NB4 (cell line): ENCODE data around the gene MPHOSPH10.
"Not testable (repeated sequence)": the region's sequence is repeated elsewhere in the genome, so short reads cannot be mapped to it uniquely, and the experiment has no call there.

Source experiments
- DNase-seq: peaks from one replicate; pipeline ENCODE4 v3.0.0; 2010; ENCODE audit warnings: low read depth
- H3K4me3 ChIP-seq: one replicate; pipeline ENCODE4 v1.5.1; 2011; ENCODE audit warnings: mild to moderate bottlenecking, low read depth, low read length, moderate library complexity
- MYC ChIP-seq: IDR thresholded peaks from 2 replicates; pipeline ENCODE4 v1.6.1; 2011; ENCODE audit warnings: low read depth, low read length
- POLR2A ChIP-seq: IDR thresholded peaks from 2 replicates; pipeline ENCODE4 v1.6.1; 2011; ENCODE audit warnings: mild to moderate bottlenecking; ENCODE audit not compliant: insufficient read length; ENCODE audit errors: extremely low read depth
- TF ChIP-seq, protein P1 (sequence below): IDR thresholded peaks from one replicate; pipeline ENCODE4 v1.5.1; 2012; ENCODE audit warnings: low read depth, low read length
- TF ChIP-seq, protein P2 (sequence below): IDR thresholded peaks from 2 replicates; pipeline ENCODE4 v1.6.1; 2011; ENCODE audit warnings: low read depth, low read length

MPHOSPH10 gene

DNA sequence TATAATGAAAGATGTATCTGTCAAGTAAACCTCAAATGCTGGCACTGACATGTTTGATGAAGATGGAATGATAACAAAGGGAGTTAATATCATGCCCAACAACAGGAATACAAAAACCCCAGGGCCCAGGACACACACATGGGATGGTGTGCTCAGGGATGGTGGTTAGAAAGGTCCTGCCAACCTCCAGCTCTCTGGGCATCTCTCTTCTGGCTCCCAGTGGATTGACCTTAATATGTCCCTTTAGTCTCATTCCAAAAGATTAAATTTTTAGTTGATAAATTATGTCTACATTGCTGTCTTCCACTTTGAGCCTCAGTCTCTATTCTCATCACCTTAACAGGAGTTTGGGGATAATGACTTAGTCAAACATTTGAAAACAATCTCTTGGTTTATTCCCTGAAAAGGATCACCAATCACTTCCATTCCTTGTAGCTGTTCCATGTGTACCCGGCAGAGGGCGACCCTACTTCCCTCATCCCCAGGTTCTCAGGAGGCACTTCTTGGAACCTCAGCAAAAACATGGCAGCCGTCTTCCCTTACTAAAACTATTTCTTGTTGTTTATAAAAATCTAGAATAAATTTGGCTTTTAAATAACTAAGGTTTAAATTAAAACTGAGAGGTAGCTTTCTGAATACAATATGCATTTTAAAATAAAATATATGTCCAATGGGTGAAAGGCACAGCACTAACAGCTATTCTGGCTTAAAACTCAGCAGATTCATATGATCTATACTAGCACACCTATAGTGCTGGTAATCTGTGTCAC is 30.1 kb upstream of the MPHOSPH10 start:
- no peak overlapping the region for H3K4me3 ChIP-seq
- peak; percentile 73 for DNase-seq

DNA sequence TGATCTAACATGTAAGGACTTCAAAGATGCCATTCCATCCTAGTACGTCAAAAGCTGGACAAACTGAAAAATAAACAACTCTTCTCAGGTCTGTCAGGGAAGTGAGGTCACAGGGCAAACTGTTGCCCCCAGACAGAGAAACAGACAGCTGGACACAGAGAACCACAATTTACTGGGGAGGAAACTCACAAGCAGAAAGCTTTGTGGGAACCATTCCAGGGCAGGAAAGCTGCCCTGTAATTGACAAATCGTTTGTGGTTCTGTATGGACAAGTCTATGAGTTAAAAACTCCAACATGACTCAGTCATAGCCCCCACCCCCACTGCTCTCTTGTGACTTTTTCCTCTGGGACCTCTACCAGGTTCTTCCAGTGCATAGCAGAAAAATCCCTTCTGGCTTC is 28.8 kb upstream of the MPHOSPH10 start:
- TF ChIP-seq MYC (no peak), POLR2A (no peak)
- TF ChIP-seq, protein P1, sequence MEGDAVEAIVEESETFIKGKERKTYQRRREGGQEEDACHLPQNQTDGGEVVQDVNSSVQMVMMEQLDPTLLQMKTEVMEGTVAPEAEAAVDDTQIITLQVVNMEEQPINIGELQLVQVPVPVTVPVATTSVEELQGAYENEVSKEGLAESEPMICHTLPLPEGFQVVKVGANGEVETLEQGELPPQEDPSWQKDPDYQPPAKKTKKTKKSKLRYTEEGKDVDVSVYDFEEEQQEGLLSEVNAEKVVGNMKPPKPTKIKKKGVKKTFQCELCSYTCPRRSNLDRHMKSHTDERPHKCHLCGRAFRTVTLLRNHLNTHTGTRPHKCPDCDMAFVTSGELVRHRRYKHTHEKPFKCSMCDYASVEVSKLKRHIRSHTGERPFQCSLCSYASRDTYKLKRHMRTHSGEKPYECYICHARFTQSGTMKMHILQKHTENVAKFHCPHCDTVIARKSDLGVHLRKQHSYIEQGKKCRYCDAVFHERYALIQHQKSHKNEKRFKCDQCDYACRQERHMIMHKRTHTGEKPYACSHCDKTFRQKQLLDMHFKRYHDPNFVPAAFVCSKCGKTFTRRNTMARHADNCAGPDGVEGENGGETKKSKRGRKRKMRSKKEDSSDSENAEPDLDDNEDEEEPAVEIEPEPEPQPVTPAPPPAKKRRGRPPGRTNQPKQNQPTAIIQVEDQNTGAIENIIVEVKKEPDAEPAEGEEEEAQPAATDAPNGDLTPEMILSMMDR, result no peak
- TF ChIP-seq, protein P2, sequence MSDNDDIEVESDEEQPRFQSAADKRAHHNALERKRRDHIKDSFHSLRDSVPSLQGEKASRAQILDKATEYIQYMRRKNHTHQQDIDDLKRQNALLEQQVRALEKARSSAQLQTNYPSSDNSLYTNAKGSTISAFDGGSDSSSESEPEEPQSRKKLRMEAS, result no peak
- peak; percentile 50 for DNase-seq
- H3K4me3 ChIP-seq, result no peak overlapping the region

More for the DNA sequence above, 30.1 kb upstream of the MPHOSPH10 start:
- TF ChIP-seq POLR2A, result no peak
- TF ChIP-seq, protein P1, result peak; percentile 78

DNA sequence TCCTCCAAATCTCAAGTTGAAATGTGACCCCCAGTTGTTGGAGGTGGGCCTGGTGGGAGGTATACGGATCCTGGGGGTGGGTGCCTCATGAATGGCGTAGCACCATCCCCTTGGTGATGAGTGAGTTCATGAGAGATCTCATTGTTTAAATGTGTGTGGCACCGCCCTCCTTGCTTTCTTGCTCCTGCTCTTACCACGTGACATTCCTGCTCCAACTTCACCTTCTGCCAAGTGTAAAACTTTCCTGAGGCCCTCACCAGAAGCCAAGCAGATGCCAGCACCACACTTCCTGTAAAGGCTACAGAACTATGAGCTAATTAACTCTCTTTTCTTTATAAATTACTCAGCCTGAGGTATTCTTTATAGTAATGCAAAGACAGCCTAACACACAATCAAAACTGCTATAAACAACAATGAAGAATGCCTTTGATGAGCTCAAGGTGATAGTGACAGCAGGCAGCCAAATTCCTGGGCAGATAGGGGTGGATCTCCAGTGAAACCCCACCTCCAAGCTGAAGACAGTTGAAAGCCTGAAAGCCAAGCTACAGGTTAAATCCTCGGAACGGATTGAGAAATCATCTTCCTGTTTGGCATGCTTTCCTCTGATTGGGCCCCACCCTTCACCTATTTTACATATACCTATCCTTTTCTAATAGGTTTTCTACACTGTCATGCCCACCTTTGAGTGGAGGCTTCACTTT is 27.3 kb upstream of the MPHOSPH10 start:
- DNase-seq, result no peak
- TF ChIP-seq, protein P2, result no peak
- TF ChIP-seq POLR2A (no peak), MYC (no peak)
- TF ChIP-seq, protein P1, result no peak
- H3K4me3 ChIP-seq, result no peak overlapping the region

DNA sequence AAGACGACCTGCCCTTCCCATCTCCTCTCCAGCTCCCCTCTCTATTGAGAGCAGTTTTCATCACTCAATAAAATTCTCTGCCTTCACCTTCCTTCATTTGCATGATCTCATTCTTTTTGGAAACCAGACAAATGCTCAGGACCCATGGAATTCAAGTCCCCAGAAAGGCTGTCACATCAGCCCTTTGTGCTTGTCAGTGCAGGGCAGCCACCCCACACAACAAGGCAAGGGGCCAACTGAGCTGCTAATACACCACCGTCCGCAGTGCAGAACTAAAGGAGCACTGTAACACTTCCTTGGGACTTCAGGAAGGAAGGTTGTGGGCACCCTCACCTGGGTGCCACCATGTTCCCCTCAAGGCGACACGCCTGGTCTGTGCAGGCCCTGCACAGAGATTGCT is 26.6 kb upstream of the MPHOSPH10 start:
- H3K4me3 ChIP-seq, result no peak overlapping the region
- no peak for TF ChIP-seq POLR2A
- TF ChIP-seq, protein P2, result no peak
- TF ChIP-seq, protein P1, result no peak
- no peak for TF ChIP-seq MYC
- DNase-seq, result no peak

DNA sequence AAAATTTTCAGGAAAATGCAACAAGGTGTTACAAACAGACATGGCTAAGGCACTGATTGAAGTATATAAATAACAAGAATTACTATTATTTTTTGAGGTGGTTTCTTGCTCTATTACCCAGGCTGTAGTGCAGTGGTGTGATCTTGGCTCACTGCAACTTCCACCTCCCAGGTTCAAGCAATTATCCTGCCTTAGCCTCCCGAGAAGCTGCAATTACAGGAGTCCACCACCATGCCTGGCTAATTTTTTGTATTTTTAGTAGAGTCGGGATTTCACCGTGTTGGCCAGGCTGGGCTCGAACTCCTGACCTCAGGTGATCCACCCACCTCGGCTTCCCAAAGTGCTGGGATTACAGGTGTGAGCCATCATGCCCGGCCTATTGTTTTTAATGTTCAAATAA is 24.0 kb upstream of the MPHOSPH10 start:
- H3K4me3 ChIP-seq, DNase-seq: not testable (repeated sequence)

DNA sequence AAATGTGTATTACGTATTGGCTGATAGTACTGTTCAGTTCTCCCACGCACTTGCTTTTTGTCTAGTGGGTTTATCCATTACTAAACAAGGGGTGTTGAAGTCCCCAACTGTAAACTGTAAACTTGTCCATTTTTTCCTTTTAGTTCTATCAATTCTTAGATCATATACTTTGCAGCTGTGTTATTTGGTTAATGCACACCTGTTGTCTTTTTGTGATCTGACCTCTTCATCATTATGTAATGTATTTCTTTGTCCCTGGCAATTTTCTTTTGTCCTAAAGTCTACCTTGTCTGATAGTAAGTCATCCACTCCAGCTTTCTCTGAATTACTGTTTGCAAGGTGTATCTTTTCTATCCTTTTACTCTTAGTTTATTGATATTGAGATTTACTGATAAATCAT is 22.3 kb upstream of the MPHOSPH10 start:
- no peak for DNase-seq
- TF ChIP-seq, protein P1, result no peak
- TF ChIP-seq, protein P2, result no peak
- TF ChIP-seq POLR2A (no peak), MYC (no peak)
- H3K4me3 ChIP-seq, result no peak overlapping the region
